H1 (cell line): ENCODE results near the gene AP2A2.

Source experiments
- ATF3 ChIP-seq: IDR thresholded peaks from 2 replicates; pipeline ENCODE4 v1.6.1; 2011; ENCODE audit warnings: low read depth, mild to moderate bottlenecking, low read length; ENCODE audit not compliant: insufficient read depth
- CHD2 ChIP-seq: IDR thresholded peaks from 2 replicates; pipeline ENCODE4 v1.6.1; 2012; ENCODE audit warnings: low read length, improper control_type of control experiment
- CTCF ChIP-seq, 3 experiments: IDR thresholded peaks; 1 replicate in 2 of 3; 2 replicates in 1 of 3; pipeline versions ENCODE4 v1.5.1 to v1.6.1; 2011; ENCODE audit warnings: low read length in 3 of 3, mild to moderate bottlenecking in 3 of 3, inconsistent platforms in 2 of 3, low read depth in 1 of 3, moderate library complexity in 1 of 3; ENCODE audit not compliant: insufficient read depth in 1 of 3; ENCODE audit errors: control extremely low read depth in 1 of 3
- E2F6 ChIP-seq: IDR thresholded peaks from 2 replicates; pipeline ENCODE4 v1.6.1; 2012; ENCODE audit warnings: inconsistent platforms
- EP300 ChIP-seq, 2 experiments: IDR thresholded peaks; 1 replicate in 1 of 2; 2 replicates in 1 of 2; pipeline ENCODE4 v1.6.1; 2011 to 2012; ENCODE audit warnings: low read depth in 2 of 2, low read length in 2 of 2, mild to moderate bottlenecking in 2 of 2, borderline replicate concordance in 1 of 2, inconsistent platforms in 1 of 2, moderate library complexity in 1 of 2
- EZH2 ChIP-seq: fragments of 200-600 bp; sonication (generic); IDR thresholded peaks from 2 replicates; pipeline ENCODE4 v1.7.1; 2012; ENCODE audit warnings: low read depth, mild to moderate bottlenecking, moderate library complexity, low read length, inconsistent platforms; ENCODE audit not compliant: severe bottlenecking
- GTF2F1 ChIP-seq: IDR thresholded peaks from 2 replicates; pipeline ENCODE4 v1.6.1; 2012; ENCODE audit warnings: low read depth, low read length, improper control_type of control experiment, borderline replicate concordance
- JUN ChIP-seq: IDR thresholded peaks from 2 replicates; pipeline ENCODE4 v1.6.1; 2011; ENCODE audit warnings: low read depth, mild to moderate bottlenecking, improper control_type of control experiment, low read length
- MAX ChIP-seq: IDR thresholded peaks from 2 replicates; pipeline ENCODE4 v1.6.1; 2012; ENCODE audit warnings: inconsistent platforms
- RFX5 ChIP-seq: IDR thresholded peaks from 2 replicates; pipeline ENCODE4 v1.6.1; 2011; ENCODE audit warnings: low read depth, low read length, improper control_type of control experiment, borderline replicate concordance
- RNF2 ChIP-seq: fragments of 200-900, 300-1000 bp; sonication (generic); IDR thresholded peaks from 2 replicates; pipeline ENCODE4 v1.7.1; 2016; ENCODE audit warnings: borderline replicate concordance, low read depth, mild to moderate bottlenecking, antibody characterized with exemption, low read length; ENCODE audit not compliant: poor library complexity, severe bottlenecking; ENCODE audit errors: missing control alignments
- SIN3A ChIP-seq, 2 experiments: IDR thresholded peaks in 1 of 2; conservative IDR thresholded peaks in 1 of 2; 2 replicates each; pipeline ENCODE4 v1.6.1; 2011 to 2012; ENCODE audit warnings: low read length in 2 of 2, improper control_type of control experiment in 1 of 2, low read depth in 1 of 2, mild to moderate bottlenecking in 1 of 2
- SRF ChIP-seq: IDR thresholded peaks from 2 replicates; pipeline ENCODE4 v1.6.1; 2011; ENCODE audit warnings: mild to moderate bottlenecking, low read depth, low read length, moderate library complexity
- ZNF274 ChIP-seq: IDR thresholded peaks from 2 replicates; pipeline ENCODE4 v1.7.0; 2012; ENCODE audit warnings: low read length, borderline replicate concordance; ENCODE audit errors: extremely low read depth

- TF ChIP-seq RFX5 (no peak), ATF3 (no peak), CTCF (IDR thresholded peaks at IDR 0.05; ENCODE audit: control extremely low read depth in 1 of 3, insufficient read depth in 1 of 3, low read depth in 1 of 3, low read length in 3 of 3) (no peak), EZH2 (no peak), E2F6 (no peak), GTF2F1 (no peak), JUN (no peak), CHD2 (no peak), RNF2 (no peak), MAX (no peak), SIN3A (conservative IDR thresholded peaks at IDR 0.05 in 1 of 2, IDR thresholded peaks at IDR 0.05 in 1 of 2; ENCODE audit: low read depth in 1 of 2, low read length in 2 of 2) (no peak), ZNF274 (no peak), EP300 (IDR thresholded peaks at IDR 0.05; ENCODE audit: borderline replicate concordance in 1 of 2, low read depth in 2 of 2, low read length in 2 of 2) (no peak), SRF (no peak)
Measured at GRCh38 chr11:1015064-1015463, 89.4 kb downstream of the AP2A2 start.
